AG04450 (cell line): Measurements from ENCODE around the gene KIFAP3. TPM values are rescaled to one million over a fixed set of nuclear protein-coding genes. Genes with fewer than 3 reads are reported as not detected.

Source experiments
- CTCF ChIA-PET: fragments of 300-600, 350-600 bp; formaldehyde crosslinking; extraction: SDS; loops from one replicate; lab custom pipeline; 2022; ENCODE audit warnings: antibody characterized with exemption, inconsistent platforms; lab: Charles Lee
- POLR2A ChIA-PET: fragments of 350-600 bp; formaldehyde crosslinking; extraction: SDS; loops from one replicate; lab custom pipeline; 2021; ENCODE audit warnings: antibody characterized with exemption, inconsistent platforms; lab: Yijun Ruan, JAX
- DNase-seq: peaks from one replicate; pipeline ENCODE4 v3.0.0-alpha.2; 2011; ENCODE audit warnings: low read depth, low spot score
- H3K27ac ChIP-seq: one replicate; pipeline ENCODE4 v1.5.1; 2012; ENCODE audit warnings: low read depth, low read length, control low read depth
- H3K27me3 ChIP-seq: one replicate; pipeline ENCODE4 v1.6.0; 2012; ENCODE audit warnings: low read length; ENCODE audit not compliant: control insufficient read depth, insufficient read depth
- H3K4me3 ChIP-seq: 2 replicates; pipeline ENCODE4 v1.5.1; 2011; ENCODE audit warnings: mild to moderate bottlenecking, low read depth, low read length, control low read depth
- H3K9me3 ChIP-seq: 2 replicates; pipeline ENCODE4 v1.5.1; 2012; ENCODE audit warnings: low read length; ENCODE audit not compliant: control insufficient read depth, insufficient read depth
- CTCF ChIP-seq: IDR thresholded peaks from 2 replicates; pipeline ENCODE4 v1.5.1; 2011; ENCODE audit warnings: low read depth, low read length, control low read depth, inconsistent platforms
- polyA plus RNA-seq: library from polyadenylated mRNA; depleted of rRNA; stranded (reverse); fragments of >200 nt; gene quantifications from 2 replicates; pipeline ENCODE4 v1.2.3, GENCODE V29; 2011

The KIFAP3 gene
- polyA plus RNA-seq, 1 experiment: 18.2 TPM

GRCh38 chr1:169959686-169960085 is 114.8 kb downstream of the KIFAP3 start:
- no peak overlapping the region for H3K27ac ChIP-seq
- no peaks in the 10 kb centered on the region for H3K9me3 ChIP-seq
- DNase-seq: no peak
- ChIA-PET CTCF (no interaction called here), POLR2A (no interaction called here)
- H3K27me3 ChIP-seq: no peaks in the 10 kb centered on the region
- H3K4me3 ChIP-seq: no peak overlapping the region
- no peak for TF ChIP-seq CTCF

- Histone ChIP-seq H3K27ac (no peak overlapping the region), H3K27me3 (no peaks in the 10 kb centered on the region), H3K4me3 (no peak overlapping the region), H3K9me3 (no peaks in the 10 kb centered on the region)
- POLR2A ChIA-PET: no interaction called here
- CTCF ChIA-PET: no interaction called here
- no peak for TF ChIP-seq CTCF
- no peak for DNase-seq
These were observed 115.5 kb downstream of the KIFAP3 start for GRCh38 chr1:169958987-169959386.

- Histone ChIP-seq H3K27ac (no peak overlapping the region), H3K27me3 (no peaks in the 10 kb centered on the region), H3K4me3 (no peak overlapping the region), H3K9me3 (no peaks in the 10 kb centered on the region)
- ChIA-PET CTCF (no interaction called here), POLR2A (no interaction called here)
- TF ChIP-seq CTCF: no peak
- DNase-seq: no peak
These were observed 116.6 kb downstream of the KIFAP3 start for GRCh38 chr1:169957884-169958283.

GRCh38 chr1:169951108-169951507 is 123.4 kb downstream of the KIFAP3 start:
- no peaks in the 10 kb centered on the region for H3K9me3 ChIP-seq
- ChIA-PET CTCF (no interaction called here), POLR2A (no interaction called here)
- no peaks in the 10 kb centered on the region for H3K27me3 ChIP-seq
- H3K4me3 ChIP-seq: no peak overlapping the region
- no peak for DNase-seq
- no peak for TF ChIP-seq CTCF
- no peak overlapping the region for H3K27ac ChIP-seq

- Histone ChIP-seq H3K27ac (no peak overlapping the region), H3K9me3 (no peaks in the 10 kb centered on the region), H3K4me3 (no peak overlapping the region), H3K27me3 (no peaks in the 10 kb centered on the region)
- DNase-seq: no peak
- CTCF ChIA-PET: interaction anchor here (1.4 kb wide), 1 partner anchor 20 kb away, joined by 3 read pairs; no protein-coding TSS in a partner anchor
- POLR2A ChIA-PET: no interaction called here
- TF ChIP-seq CTCF: no peak
These were observed 125.4 kb downstream of the KIFAP3 start for GRCh38 chr1:169949139-169949538.
